GM12873 (cell line): ENCODE results near the gene KCTD20.

Source experiments
- CTCF ChIP-seq: IDR thresholded peaks from 2 replicates; pipeline ENCODE4 v1.5.1; 2012; ENCODE audit warnings: low read depth, mild to moderate bottlenecking, moderate library complexity, low read length, control low read depth; ENCODE audit not compliant: insufficient read depth; ENCODE audit errors: missing control alignments

The KCTD20 gene

DNA sequence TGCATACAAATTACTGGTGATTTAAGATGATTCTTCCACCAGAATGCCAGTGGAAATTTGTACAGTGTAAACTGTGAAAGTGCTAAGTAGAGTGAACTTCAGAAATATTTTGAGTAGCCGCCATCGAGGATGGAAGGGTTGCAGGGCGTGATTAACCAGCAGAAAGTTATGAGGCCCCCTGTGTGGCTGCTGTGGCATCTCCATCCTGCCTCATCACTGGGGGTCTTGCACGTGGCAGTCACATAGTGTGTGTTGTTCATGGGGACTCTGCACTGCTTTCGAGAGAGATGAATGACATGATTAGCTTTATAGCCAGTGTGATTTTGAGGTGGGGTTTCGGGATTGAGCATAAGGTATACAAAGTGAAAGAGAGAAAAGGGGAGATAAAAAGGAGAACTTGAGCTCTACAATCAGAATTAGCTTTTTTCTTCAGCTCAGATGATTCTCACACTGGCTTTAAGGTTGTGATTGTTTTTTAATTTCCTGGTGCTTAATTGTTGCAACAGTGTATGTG, 26.4 kb downstream of the KCTD20 start:
- no peak for TF ChIP-seq CTCF

GRCh38 chr6:36469946-36470345, 27.1 kb downstream of the KCTD20 start:
- TF ChIP-seq CTCF = no peak

- TF ChIP-seq CTCF = no peak
These were observed 35.3 kb downstream of the KCTD20 start for GRCh38 chr6:36478051-36478526.

GRCh38 chr6:36479256-36479655, 36.5 kb downstream of the KCTD20 start:
- TF ChIP-seq CTCF = no peak

DNA sequence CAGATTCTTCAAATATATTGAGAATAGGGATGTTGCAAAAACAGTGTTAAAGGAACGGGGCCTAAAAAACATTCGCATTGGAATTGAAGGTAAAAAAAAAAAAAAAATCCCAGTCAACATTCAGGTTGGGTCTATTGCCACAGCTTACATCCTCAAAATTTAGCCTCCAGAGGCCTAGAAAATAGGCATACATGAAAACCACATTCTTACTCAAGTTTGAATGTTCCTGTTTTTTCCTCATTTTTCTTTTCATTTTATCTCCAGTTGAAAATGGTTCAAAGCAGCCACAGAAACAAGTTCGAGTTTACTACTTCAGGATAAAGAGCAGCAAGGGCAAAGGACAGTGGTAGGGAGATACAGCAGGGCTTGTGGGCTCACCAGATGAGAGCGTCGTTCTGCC, 41.9 kb downstream of the KCTD20 start:
- TF ChIP-seq CTCF = no peak

- TF ChIP-seq CTCF = no peak
These were observed 44.9 kb downstream of the KCTD20 start for GRCh38 chr6:36487698-36488097.

DNA sequence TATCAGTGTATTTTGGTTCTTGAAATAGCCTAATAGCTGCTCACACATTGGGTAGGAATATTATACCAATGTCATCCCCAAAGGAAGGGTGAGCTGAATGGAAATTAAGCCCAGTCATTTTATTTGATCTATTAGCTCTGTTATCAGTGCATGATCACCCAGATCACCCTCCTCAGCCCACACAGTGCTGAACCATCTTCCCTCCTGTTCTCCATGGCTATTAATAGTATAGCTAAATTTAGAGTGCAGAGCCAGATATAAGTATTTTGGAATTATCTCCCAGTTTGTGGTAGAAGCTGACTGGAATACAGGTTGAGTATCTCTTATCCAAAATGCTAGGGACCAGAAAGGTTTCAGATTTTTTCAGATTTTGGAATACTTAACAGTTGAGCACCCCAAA, 45.4 kb downstream of the KCTD20 start:
- TF ChIP-seq CTCF = no peak

- no peak for TF ChIP-seq CTCF
These were observed 46.6 kb downstream of the KCTD20 start for GRCh38 chr6:36489426-36489825.
